Embryonic facial prominence (tissue), 1 donor: Measurements from ENCODE around the gene PAFAH1B1.
"Not testable (repeated sequence)": the region's sequence is repeated elsewhere in the genome, so short reads cannot be mapped to it uniquely, and the experiment has no call there.

Experiments used
- DNase-seq: peaks from one replicate; pipeline ENCODE4 v3.0.0-alpha.2; 2016; ENCODE audit errors: extremely low spot score

The PAFAH1B1 gene

DNA sequence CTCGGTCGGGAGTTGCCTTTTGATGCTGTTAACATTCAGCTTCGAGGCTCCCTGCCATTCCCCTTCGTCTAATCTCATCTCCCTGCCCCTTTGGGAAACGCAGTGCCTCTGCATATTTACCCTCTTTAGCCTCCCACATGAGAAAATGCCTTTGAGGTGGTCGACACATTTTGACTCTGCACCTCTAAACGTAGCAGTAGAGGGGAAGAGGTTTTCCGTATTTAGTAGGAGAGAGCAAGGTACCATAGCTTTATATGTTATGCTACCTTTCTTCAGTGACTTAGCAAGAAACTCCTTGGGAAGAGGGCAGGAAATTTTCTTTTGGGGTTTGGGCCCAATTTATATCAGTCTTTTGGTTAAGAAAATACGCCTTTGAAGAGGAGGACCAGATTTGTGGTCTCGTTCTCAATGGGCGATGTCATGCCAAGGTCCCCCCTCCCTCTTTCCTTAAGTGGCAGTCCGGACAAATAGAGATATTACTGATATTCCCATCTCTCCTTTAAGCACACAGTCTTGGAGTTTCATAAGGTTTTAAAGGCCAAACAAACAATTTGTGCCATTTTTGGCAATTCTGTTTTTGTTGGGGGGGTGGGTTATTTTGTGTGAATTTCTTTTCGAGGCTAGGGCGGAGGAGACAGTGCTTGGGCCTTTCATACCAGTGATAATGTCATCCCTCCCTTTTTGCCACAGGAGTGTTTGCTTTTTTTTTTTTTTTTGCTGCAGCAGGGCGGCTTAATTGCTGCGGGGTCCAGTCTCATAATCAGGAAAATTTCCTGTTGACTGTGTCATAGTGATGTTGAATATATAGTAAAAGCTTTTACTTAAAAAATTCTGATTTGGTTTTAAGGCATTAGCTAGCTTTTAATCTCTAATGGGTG, 1.5 kb downstream of the PAFAH1B1 start:
- no peak for DNase-seq

DNA sequence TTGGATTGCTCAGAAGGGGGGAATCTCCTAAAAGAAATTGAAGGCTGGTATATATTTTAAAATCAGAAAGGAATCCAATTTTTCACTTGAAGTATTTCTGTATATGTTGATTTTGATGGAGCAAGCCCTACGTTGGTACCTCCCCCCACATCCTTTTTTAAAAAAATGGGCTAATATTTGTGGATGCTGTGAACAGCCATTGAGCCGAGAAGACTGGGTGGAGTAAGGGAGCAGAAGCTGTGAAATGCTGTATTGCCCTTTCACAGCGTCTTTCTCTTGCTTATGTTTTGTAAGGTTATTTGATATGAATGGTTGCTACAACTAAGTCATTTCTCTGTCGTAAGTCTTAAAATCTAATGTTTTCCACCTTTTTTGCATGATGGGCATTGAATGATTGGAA, 2.3 kb downstream of the PAFAH1B1 start:
- no peak for DNase-seq

DNA sequence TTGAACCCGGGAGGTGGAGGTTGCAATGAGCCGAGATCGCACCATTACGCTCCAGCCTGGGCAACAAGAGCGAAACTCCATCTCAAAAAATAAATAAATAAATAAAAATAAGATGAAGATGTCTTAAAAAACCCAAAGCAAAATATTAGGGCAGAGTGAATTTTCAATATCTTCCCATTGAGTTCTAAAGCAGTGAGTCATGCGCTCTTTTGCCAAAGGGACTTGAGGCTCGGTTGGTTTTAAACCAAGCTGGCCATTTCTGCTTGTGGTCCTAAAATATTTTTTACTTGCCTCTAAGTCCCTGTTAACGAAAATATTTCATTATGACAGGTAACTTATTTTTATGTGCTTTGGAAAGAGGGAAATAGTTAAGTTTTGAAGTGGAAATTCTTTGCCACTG, 4.7 kb downstream of the PAFAH1B1 start:
- DNase-seq, result no peak

DNA sequence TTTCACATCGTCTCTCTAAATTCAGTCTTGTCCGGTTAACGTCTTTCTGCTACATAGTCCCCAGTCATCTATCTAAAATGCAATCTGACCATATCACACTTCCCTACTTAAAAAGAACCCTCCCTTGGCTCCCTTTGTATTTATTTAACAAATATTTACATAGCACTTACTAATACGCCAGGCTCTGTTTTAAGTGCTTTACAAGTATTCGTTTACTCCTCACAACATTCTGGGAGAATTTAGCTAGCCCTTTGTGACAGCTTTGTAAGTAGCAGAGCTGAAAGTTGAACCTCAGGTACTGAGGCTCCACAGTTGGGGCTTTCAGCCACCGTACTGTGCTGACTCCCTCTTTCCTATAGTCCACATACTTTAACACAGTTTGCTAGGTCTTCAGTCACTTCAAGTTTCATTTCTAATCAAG, 9.2 kb downstream of the PAFAH1B1 start:
- no peak for DNase-seq

DNA sequence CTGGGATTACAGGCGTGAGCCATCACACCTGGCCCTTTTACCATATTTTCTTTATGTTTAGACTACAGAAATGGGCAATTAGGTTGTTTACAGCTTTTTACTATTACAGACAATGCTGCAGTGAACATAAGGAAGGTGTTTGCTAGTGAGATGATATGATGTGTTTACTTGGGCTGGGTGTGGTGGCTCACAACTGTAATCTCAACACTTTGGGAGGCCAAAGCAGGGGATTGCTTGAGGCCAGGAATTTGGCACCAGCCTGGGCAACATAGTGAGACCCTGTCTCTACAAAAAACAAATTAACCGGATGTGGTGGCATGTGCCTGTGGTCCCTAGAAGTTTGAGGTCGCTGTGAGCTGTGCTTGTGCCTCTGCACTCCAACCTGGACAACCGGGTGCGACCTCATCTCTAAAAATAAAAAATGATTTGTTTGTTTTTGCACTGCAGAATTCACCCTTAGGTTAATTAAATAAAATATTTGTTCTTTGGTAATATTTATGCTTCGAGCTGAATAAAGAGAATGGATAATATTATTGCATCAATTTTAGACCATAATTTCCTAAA, 15.0 kb downstream of the PAFAH1B1 start:
- no peak for DNase-seq

DNA sequence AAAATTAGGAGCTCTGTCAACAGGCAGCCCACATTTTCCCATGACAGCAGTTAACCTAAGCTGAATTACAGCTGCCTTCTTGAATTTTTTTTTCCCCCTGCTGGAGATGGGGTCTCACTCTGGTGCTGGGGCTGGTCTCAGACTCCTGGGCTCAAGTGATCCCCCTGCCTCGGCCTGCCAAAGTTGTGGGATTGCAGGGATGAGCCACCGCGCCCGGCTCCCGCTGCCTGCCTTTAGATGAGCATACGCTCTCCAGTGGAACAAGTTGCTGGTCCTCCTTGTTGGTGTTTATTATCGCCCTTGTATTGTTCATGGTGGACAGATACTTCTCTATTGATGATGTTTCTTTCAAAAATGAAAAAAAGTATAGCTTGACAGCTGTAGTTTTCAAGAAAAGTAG, 15.6 kb downstream of the PAFAH1B1 start:
- DNase-seq, result no peak

DNA sequence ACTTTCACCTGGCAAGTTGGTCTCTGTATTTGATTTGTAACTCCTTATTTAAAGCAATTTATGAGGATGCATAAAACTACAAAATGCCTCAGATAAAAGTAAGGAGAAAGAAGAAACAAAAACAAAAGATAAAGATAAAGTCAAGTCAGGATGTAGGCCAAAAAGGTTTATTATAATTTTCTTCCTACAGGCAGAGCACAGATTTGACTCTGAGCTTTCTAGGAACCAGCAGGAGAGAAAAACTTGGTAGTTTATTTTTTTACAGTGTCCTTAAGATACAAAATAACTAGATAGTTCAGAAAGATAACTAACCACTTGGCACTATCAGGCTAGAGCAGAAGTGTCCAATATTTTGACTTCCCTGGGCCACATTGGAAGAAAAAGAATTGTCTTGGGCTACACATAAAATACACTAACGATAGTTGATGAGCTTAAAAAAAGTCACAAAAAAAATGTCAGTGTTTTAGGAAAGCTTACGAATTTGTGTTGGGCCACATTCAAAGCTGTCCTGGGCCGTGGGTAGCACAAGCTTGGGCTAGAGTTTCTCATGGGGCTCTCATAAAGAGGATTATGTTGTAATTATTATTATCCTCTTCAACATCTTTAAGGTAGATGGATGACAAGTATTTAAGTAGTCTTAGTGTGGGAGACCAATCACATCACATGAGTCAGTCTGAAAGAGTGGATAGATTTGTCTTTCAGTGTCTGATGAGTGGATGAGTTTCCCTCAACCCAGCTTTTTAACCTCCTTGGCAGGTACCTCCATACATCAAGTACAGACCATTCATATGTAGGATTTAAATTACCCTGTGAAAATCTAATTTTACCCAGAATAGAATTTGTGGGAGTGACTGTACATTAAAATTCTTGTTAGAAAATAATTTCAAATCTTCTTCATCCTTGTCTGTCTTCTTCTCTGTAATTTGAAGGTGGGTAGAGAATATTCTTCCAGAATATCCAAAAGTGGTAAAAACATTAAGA, 17.0 kb downstream of the PAFAH1B1 start:
- no peak for DNase-seq

DNA sequence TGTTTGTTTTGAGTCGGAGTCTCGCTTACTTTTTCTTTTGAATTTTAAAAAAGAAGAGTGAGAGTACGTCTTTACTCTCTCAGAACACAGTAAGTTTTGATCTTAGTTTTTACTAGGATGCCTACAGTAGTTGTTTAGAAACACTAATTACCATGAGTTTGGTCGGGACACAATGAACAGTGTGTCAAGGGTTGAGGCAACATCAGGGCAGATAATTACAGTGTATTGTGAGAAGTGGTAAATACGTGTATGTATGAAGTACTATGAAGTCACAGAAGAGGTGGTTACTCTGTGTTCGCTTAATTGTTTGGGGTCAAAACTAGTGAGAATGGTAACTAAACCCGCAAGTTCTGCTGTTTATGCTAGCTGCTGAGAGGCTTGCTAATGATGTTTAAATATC, 18.2 kb downstream of the PAFAH1B1 start:
- no peak for DNase-seq

DNA sequence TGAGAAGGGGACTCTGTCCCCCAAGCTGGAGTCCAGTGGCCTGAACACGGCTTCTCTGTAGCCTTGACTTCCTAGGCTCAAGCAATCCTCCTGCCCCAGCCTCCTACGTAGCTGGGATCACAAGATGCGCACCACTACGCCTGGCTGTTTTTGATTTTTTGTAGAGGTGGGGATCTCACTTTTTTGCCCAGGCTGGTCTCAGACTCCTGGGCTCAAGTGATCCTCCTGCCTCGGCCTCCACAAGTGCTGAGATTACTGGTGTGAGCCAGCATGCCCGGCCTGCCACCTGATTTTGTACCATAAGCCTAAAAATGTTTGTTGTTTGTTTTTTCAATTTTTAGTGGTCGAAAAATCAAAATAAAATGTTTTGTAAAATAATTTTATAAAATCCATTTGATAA, 19.2 kb downstream of the PAFAH1B1 start:
- no peak for DNase-seq

DNA sequence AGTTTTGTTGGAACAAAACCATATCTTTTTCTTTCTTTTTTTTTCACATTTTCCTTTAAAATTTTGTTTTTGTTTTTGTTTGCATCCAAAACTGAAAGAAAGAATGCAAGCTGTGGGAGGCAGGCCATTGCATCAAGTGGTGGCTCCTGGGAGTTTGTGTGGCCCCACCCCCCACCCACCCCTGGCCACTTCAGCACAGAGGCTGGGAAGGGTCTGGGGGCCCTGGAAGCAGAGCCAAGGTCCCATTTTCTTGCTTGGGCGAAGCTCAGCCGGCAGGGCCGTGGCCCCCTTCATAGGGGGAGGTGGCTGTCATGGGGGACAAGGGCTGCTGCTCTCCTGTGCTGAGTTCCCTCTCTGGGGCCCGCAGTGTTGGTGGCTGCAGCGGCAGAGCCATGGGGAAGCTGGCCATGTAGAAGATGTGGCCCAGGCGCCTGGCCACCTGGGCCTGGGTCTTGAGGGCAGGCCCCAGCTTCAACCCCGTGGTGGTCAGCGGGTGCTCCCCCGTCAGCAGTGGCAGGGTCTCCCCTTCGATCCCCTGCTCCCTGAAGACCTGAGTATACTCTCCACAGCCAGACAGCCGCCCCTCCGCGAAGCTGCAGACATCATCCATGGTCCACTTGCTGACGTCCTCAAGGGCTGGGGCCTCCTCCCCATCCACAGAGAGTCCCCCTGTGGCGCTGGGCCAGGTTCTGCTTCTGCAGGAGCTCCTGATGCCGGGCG, 19.8 kb downstream of the PAFAH1B1 start:
- no peak for DNase-seq

DNA sequence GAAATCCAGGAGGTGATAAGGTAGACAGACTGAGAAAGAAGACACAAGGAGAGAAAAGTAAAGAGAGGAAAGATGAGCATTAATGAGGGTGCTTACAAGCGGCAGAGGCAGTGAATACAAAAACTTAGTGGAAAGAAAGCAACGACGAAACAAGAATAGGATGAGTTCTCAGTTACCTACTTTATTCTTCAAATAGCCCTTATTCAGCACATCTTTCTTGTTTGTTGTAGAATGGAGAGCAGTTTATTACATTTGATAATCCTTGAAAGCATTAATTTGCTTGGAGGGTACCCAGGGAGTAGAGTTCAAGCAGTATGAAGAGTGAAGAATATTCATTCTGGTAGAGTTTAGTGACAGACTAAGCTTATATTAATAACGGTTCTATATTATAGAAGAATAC, 22.4 kb downstream of the PAFAH1B1 start:
- DNase-seq, result no peak

DNA sequence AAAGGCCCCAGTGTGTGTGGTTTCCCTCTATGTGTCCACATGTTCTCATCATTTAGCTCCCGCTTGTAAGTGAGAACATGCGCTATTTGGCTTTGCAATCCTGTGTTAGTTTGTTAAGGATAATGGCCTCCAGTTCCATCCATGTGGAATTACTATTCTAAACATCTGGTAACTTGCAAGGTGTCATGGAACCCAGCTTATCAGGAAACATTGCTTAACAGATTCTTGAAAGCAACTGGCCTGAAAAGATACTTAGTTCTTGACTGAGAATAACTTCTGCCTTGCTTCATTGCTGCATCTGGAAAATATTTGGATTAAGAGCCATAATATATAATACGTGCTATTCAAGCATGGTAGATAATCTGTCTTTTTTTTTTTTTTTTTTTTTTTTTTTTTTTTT, 27.8 kb downstream of the PAFAH1B1 start:
- DNase-seq, result no peak

DNA sequence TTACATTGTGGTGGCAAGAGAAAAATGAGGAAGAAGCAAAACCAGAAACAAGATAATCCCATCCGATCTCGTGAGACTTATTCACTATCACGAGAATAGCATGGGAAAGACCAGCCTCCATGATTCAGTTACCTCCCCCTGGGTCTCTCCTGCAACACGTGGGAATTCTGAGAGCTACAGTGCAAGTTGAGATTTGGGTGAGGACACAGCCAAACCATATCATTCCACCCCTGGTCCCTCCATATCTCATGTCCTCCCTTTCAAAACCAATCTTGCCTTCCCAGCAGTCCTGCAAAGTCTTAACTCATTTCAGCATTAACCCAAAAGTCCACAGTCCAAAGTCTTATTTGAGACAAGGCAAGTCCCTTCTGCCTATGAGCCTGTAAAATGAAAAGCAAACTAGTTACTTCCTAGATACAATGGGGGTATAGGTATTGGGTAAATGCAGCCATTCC, 28.5 kb downstream of the PAFAH1B1 start:
- DNase-seq, result not testable (repeated sequence)

DNA sequence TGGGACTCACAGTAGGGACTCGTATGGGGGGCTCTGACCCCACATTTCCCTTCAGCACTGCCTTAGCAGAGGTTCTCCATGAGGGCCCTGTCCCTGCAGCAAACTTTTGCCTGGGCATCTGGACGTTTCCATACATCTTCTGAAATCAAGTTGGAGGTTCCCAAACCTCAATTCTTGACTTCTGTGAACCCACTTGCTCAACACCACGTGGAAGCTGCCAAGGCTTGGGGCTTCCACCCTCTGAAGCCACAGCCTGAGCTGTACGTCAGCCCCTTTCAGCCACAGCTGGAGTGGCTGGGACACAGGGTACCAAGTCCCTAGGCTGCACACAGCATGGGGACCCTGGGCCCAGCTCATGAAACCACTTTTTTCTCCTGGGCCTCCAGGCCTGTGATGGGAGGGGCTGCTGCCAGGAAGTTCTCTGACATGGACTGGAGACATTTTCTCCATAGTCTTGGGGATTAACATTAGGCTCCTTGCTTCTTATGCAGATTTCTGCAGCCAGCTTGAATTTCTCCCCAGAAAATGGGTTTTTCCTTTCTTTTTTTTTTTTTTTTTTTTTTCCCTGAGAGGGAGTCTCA, 29.4 kb downstream of the PAFAH1B1 start:
- not testable (repeated sequence) for DNase-seq

DNA sequence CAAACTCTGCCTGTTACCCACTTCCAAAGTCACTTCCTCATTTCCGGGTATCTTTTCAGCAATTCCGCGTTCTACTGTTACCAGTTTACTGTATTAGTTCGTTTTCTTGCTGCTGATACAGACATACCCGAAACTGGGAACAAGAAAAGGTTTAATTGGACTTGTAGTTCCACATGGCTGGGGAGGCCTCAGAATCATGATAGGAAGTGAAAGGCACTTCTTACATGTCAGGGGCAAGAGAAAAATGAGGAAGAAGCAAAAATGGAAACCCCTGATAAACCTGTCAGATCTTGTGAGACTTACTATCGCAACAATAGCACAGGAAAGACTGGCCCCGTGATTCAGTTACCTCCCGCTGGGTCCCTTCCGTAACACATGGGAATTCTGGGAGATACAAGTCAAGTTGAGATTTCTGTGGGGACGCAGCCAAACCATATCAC, 30.9 kb downstream of the PAFAH1B1 start:
- DNase-seq, result no peak

DNA sequence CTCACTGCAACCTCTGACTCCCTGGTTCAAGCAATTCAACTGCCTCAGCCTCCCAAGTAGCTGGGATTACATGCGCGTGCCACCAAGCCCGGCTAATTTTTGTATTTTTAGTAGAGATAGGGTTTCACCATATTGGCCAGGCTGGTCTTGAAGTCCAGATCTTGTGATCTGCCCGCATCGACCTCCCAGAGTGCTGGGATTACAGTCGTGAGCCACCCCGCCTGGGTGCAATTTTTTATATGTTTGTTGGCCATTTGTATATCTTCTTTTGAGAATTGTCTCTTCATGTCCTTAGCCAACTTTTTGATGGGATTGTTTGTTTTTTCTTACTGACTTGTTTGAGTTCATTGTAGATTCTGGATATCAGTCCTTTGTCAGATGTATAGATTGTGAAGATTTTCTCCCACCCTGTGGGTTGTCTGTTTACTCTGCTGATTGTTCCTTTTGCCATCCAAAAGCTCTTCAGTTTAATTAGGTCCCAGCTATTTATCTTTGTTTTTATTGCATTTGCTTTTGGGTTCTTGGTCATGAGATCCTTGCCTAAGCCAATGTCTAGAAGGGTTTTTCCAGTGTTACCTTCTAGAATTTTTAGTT, 33.3 kb downstream of the PAFAH1B1 start:
- DNase-seq, result not testable (repeated sequence)

DNA sequence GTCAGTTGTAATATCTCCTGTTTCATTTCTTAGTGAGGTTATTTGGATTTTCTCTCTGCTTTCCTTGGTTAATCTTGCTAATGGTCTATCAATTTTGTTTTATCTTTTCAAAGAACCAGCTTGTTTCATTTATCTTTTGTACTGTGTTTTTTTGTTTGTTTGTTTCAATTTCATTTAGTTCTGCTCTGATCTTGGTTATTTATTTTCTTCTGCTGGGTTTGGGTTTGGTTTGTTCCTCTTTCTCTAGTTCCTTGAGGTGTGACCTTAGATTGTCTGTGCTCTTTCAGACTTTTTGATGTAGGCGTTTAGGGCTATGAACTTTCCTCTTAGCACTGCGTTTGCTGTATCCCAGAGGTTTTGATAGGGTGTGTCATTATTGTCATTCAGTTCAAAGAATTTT, 35.5 kb downstream of the PAFAH1B1 start:
- not testable (repeated sequence) for DNase-seq

DNA sequence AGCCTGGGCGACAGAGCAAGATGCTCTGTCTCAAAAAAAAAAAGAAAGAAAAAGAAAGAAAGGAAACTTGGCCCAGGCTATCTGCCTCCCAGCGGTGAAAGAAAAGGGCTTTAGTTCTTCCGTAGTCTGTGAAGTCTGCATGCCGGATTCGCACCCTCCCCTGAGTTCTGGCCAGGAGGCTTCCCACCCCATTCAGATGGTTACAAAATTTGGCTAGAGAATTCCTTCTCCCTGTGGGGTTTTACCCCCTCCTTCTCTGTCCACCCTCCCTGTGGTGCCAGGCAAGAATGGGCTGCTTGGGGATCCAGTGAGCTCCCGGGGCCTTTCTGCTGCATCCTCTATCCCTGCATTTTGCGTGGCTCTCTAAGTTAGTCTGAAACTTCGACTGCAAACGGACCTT, 37.8 kb downstream of the PAFAH1B1 start:
- DNase-seq, result no peak

DNA sequence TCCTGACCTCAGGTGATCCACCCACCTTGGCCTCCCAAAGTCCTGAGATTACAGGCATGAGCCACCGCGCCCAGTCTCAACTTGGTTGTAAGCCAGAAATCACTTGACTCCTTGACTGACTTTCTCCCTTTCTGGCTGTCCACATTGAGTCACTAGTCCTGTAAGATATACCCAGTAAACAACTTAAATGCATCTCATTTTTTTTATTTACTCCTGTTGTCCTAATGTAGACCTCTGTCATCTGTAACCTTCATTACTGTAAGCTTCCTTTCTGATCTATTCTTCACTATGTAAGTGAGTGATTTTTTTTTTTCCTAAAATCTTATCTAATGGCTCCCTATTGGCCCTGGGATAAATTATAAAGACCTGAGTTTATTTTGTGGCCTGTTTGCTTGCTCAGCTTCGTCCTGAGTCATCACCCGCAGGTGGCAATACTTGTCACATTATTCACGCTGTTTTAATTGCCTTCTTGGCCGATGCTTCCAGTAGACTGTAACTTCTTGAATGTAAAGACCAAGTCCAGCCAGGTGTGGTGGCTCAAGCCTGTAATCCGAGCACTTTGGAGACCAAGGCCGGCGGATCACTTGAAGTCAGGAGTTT, 41.0 kb downstream of the PAFAH1B1 start:
- DNase-seq, result no peak

DNA sequence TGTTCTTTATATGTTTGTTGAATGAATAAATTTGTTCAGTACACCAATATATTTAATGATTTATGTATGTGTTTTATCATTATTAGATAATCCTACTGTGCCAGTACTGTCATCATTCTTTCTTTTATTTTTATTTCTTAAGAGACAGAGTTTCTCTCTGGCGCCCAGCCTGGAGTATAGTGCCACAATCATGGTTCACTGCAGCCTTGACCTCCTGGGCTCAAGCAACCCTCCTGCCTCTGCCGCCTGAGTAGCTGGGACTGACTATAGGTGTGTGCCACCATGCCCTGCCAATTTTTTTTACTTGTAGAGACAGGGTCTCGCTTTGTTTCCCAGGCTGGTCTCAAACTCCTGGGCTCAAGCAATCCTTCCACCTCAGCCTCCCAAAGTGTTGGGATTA, 41.8 kb downstream of the PAFAH1B1 start:
- no peak for DNase-seq
